GM12874 (cell line): Measurements from ENCODE around the gene ABHD16B.

Experiments used
- TF ChIP-seq, protein P1 (sequence below): IDR thresholded peaks from 2 replicates; pipeline ENCODE4 v1.5.1; 2011; ENCODE audit warnings: low read depth, mild to moderate bottlenecking, control low read depth, low read length, moderate library complexity; ENCODE audit not compliant: insufficient read depth

ABHD16B gene

DNA sequence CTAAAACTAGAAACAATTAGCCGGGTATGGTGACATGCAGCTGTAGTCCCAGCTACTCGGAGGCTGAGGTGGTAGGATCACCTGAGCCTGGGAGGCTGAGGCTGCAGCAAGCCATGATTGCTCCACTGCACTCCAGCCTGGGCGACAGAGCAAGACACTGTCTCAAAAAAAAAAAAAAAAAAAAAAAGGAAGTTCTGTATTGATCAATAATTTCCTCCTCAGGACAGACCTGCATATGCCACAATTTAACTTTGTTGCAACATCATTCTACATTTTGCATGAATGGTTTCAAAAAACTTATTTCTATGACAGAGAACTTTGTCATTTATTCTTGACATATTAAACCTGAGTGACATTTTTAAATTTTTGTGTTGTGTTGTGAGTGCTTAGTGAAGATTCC lies 39.1 kb downstream of the ABHD16B start:
- TF ChIP-seq, protein P1, sequence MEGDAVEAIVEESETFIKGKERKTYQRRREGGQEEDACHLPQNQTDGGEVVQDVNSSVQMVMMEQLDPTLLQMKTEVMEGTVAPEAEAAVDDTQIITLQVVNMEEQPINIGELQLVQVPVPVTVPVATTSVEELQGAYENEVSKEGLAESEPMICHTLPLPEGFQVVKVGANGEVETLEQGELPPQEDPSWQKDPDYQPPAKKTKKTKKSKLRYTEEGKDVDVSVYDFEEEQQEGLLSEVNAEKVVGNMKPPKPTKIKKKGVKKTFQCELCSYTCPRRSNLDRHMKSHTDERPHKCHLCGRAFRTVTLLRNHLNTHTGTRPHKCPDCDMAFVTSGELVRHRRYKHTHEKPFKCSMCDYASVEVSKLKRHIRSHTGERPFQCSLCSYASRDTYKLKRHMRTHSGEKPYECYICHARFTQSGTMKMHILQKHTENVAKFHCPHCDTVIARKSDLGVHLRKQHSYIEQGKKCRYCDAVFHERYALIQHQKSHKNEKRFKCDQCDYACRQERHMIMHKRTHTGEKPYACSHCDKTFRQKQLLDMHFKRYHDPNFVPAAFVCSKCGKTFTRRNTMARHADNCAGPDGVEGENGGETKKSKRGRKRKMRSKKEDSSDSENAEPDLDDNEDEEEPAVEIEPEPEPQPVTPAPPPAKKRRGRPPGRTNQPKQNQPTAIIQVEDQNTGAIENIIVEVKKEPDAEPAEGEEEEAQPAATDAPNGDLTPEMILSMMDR = no peak

DNA sequence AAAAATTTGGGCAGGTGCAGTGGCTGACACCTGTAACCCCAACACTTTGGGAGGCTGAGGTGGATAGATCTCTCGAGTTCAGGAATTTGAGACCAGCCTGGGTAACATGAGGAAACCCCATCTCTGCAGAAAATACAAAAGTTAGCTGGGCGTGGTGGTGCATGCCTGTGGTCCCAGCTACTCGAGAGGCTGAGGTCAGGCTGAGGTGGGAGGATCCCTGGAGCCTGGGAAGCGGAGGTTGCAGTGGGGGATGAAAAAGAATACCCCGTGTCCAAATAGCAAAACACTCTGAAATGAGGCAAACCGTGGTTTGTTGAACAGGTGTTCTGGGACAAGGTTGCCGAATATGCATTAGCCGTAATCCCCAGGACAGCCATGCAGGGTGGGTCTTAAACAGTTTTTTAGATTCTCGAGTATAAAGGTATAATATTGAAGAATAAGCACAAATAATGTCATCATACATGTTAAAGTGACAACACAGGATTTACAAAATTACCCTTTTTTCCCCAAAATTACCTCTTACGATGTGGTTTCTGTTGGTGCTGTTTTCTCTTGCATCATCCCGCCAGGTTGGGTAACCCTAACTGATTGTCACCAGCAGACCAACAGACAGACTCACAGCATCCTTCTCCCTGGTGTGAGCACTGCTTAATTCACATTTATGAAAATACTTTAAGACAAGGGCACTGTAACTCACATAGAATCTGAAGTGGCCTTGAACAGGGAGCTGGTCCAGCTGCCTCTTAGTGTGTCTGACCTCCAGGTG lies 42.7 kb downstream of the ABHD16B start:
- TF ChIP-seq, protein P1 = no peak

DNA sequence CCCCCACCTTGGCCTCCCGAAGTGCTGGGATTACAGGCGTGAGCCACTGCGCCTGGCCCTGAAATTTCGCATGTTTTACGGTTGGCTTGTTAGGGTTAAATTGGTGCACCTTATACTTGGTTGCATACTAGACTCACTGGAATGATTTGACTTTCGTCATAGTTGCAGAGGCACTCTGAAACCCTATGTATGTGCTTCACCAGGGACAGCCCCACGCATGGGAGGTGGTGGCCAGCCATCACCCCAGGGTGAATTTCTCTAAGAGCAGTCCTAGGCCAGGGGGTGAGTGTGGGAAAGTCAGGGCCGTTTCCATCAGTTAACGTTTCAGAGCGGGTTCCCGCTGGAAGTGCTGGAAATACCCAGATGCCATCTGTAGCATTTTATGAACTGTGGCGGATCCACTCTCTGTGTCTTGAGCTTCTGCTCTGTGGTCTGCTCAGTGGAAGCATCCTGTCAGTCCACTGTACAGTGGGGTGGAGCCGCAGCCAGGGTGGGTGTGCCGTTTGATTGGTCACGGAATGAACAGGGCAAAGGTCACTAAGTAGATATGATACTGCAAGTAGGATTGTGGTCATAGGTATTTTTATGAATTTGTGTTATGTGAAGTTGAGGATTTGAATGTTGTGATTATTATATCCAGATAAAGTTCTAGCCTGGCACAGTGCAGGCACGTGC lies 46.8 kb downstream of the ABHD16B start:
- TF ChIP-seq, protein P1 = no peak

DNA sequence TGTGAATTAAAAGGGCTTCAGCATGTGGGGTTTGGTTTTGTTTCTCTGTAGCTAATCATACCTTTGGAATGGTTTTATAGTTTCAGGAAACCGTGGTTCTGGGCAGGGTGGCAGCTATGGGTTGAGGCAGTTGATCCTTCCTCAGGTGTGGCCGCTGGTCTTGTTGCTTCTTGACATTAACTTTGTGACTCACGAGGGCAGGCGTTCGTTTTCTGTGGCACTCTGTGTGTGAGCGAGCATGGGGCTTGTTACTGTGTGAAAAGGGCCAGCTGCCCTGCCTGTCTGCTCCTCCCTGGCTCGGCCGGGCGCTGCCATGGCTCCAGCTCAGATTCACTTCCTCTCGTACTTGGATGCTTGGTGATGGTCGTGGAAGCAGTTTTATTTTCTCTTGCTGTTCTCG lies 49.9 kb downstream of the ABHD16B start:
- TF ChIP-seq, protein P1 = no peak
